ENCODE results near the gene TIMD4. TPM values are rescaled to one million over a fixed set of nuclear protein-coding genes. Genes with fewer than 3 reads are reported as not detected.

Gene TIMD4
- total RNA-seq, 3 donors from 2014 or later (not counting 1 experiment from before 2014, with no cell fraction given), result 2.6 to 3.6 (median 3.0) TPM

- Mint-ChIP-seq H3K27me3 (ENCODE audit: low read depth in 2 of 2) (peaks cover 0 to 6% of the 10 kb centered on the region in 2 donors), H3K4me3 (no peak overlapping the region), H3K9me3 (peaks cover 2 to 8% of the 10 kb centered on the region in 2 donors), H3K36me3 (peaks cover 11% of the 10 kb centered on the region), H3K27ac (no peak overlapping the region), H3K4me1 (peaks cover 0 to 24% of the 10 kb centered on the region in 2 donors)
- Histone ChIP-seq H3K27ac (ENCODE audit: low read length) (no peak overlapping the region), H3K4me1 (ENCODE audit: control insufficient read depth, insufficient read depth, low read length) (no peaks in the 10 kb centered on the region), H3K9me3 (ENCODE audit: control insufficient read depth, insufficient read depth, low read length) (no peaks in the 10 kb centered on the region), H3K36me3 (ENCODE audit: control insufficient read depth, insufficient read depth, low read length) (no peaks in the 10 kb centered on the region), H3K27me3 (ENCODE audit: control insufficient read depth, insufficient read depth, low read length) (no peaks in the 10 kb centered on the region), H3K4me3 (ENCODE audit: low read length) (no peak overlapping the region)
- no peak for DNase-seq
- ATAC-seq, result no peak
- 87% methylated on average over 9 of the region's 9 CpGs for WGBS (ENCODE audit: insufficient coverage)
- TF ChIP-seq, protein P1, sequence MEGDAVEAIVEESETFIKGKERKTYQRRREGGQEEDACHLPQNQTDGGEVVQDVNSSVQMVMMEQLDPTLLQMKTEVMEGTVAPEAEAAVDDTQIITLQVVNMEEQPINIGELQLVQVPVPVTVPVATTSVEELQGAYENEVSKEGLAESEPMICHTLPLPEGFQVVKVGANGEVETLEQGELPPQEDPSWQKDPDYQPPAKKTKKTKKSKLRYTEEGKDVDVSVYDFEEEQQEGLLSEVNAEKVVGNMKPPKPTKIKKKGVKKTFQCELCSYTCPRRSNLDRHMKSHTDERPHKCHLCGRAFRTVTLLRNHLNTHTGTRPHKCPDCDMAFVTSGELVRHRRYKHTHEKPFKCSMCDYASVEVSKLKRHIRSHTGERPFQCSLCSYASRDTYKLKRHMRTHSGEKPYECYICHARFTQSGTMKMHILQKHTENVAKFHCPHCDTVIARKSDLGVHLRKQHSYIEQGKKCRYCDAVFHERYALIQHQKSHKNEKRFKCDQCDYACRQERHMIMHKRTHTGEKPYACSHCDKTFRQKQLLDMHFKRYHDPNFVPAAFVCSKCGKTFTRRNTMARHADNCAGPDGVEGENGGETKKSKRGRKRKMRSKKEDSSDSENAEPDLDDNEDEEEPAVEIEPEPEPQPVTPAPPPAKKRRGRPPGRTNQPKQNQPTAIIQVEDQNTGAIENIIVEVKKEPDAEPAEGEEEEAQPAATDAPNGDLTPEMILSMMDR (IDR thresholded peaks at IDR 0.05), result no peak
- intact Hi-C loops (cut with micrococcal nuclease), result no loop called here
Observed at GRCh38 chr5:156984064-156984463, 21.0 kb upstream of the TIMD4 start.

DNA sequence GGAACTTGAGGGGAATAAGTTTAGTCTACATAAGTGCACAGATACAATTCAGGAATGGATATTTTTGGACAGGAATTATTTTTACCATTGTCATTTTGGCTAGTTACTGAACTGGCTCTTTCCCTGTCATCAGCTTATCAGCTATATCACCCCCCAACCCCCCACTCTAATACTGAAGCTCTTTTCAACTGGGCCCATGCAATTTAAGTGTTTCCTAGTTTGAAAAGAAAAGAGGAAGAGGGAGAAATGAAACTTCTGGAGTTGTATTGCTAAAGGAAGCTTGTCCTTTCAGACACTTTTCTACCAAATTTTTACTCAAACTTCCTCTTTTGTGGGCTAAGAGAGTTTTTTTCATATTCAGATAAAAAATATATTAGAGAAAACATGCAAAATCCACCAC is 18.5 kb upstream of the TIMD4 start:
- intact Hi-C loops (cut with micrococcal nuclease), result no loop called here
- H3K27me3 Mint-ChIP-seq (ENCODE audit: low read depth in 2 of 2), result peaks cover 0 to 2% of the 10 kb centered on the region in 2 donors
- no peak overlapping the region for H3K4me3 ChIP-seq (ENCODE audit: low read length)
- ATAC-seq (no peak), DNase-seq (no peak)
- H3K36me3 Mint-ChIP-seq, result peaks cover 3% of the 10 kb centered on the region
- H3K4me1 ChIP-seq (ENCODE audit: control insufficient read depth, insufficient read depth, low read length), result no peaks in the 10 kb centered on the region
- no peak overlapping the region for H3K27ac Mint-ChIP-seq
- TF ChIP-seq, protein P1 (IDR thresholded peaks at IDR 0.05), result no peak
- no peaks in the 10 kb centered on the region for H3K27me3 ChIP-seq (ENCODE audit: control insufficient read depth, insufficient read depth, low read length)
- H3K36me3 ChIP-seq (ENCODE audit: control insufficient read depth, insufficient read depth, low read length), result no peaks in the 10 kb centered on the region
- no peak overlapping the region for H3K27ac ChIP-seq (ENCODE audit: low read length)
- H3K9me3 ChIP-seq (ENCODE audit: control insufficient read depth, insufficient read depth, low read length), result no peaks in the 10 kb centered on the region
- peaks cover 0 to 3% of the 10 kb centered on the region in 2 donors for H3K9me3 Mint-ChIP-seq
- H3K4me1 Mint-ChIP-seq, result peaks cover 0 to 15% of the 10 kb centered on the region in 2 donors
- H3K4me3 Mint-ChIP-seq, result no peak overlapping the region

DNA sequence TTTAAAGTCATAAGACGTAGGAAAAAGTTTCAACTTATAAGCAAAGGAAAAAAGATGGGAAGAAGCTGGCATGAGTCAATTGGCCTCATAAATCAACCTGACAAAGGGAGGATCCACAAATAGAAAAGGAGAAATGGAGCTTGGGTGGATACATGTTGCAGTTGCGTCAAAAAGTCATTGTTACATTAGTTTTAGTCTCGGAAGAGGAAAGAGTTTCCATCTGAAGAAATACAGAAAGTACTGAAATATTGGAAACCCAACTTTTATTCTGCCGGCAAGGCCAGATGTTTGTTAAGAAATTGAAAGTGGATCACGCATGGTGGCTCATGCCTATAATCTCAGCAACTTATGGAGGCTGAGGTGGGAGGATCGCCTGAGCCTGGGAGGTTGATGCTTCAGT is 11.3 kb upstream of the TIMD4 start:
- H3K27ac Mint-ChIP-seq, result no peak overlapping the region
- WGBS (ENCODE audit: insufficient coverage), result 88% methylated on average over 6 of the region's 6 CpGs

More for the DNA sequence above, 11.3 kb upstream of the TIMD4 start:
- H3K9me3 Mint-ChIP-seq, result no peaks in the 10 kb centered on the region
- no peaks in the 10 kb centered on the region for H3K27me3 ChIP-seq (ENCODE audit: control insufficient read depth, insufficient read depth, low read length)
- ATAC-seq (no peak), DNase-seq (no peak)
- no peaks in the 10 kb centered on the region for H3K36me3 Mint-ChIP-seq
- TF ChIP-seq, protein P1 (IDR thresholded peaks at IDR 0.05), result no peak
- no peaks in the 10 kb centered on the region for H3K36me3 ChIP-seq (ENCODE audit: control insufficient read depth, insufficient read depth, low read length)
- H3K27me3 Mint-ChIP-seq (ENCODE audit: low read depth in 2 of 2), result no peaks in the 10 kb centered on the region
- intact Hi-C loops (cut with micrococcal nuclease), result no loop called here
- no peak overlapping the region for H3K4me3 ChIP-seq (ENCODE audit: low read length)
- no peak overlapping the region for H3K27ac ChIP-seq (ENCODE audit: low read length)
- H3K4me1 ChIP-seq (ENCODE audit: control insufficient read depth, insufficient read depth, low read length), result no peaks in the 10 kb centered on the region
- H3K4me1 Mint-ChIP-seq, result peaks cover 10 to 14% of the 10 kb centered on the region in 2 donors
- no peak overlapping the region for H3K4me3 Mint-ChIP-seq
- no peaks in the 10 kb centered on the region for H3K9me3 ChIP-seq (ENCODE audit: control insufficient read depth, insufficient read depth, low read length)
